GM18868 (cell line): ENCODE measurements around the gene SOST.
A peak's percentile ranks its signal among the peaks of the same experiment; 100 is the strongest.

Experiments used
- ATAC-seq: cut with Tn5 transposase; IDR thresholded peaks from one replicate; pipeline ENCODE4 v1.9.1; 2021; ENCODE audit warnings: mild to moderate bottlenecking, moderate library complexity; ENCODE audit not compliant: unreplicated experiment

Gene SOST

GRCh38 chr17:43745541-43745940 lies 13.1 kb downstream of the SOST start:
- no peak for ATAC-seq

- no peak for ATAC-seq
These were observed 17.0 kb downstream of the SOST start for GRCh38 chr17:43741636-43742035.

GRCh38 chr17:43740541-43740940 lies 18.1 kb downstream of the SOST start:
- ATAC-seq = no peak

GRCh38 chr17:43737722-43738121 lies 20.9 kb downstream of the SOST start:
- ATAC-seq = no peak

- no peak for ATAC-seq
These were observed 22.2 kb downstream of the SOST start for GRCh38 chr17:43736389-43736788.

- no peak for ATAC-seq
These were observed 24.2 kb downstream of the SOST start for GRCh38 chr17:43734376-43734775.

GRCh38 chr17:43733956-43734355 lies 24.6 kb downstream of the SOST start:
- ATAC-seq = no peak

GRCh38 chr17:43732958-43733357 lies 25.6 kb downstream of the SOST start:
- no peak for ATAC-seq

GRCh38 chr17:43728081-43728480 lies 30.5 kb downstream of the SOST start:
- no peak for ATAC-seq

- no peak for ATAC-seq
These were observed 34.8 kb downstream of the SOST start for GRCh38 chr17:43723697-43724359.

- ATAC-seq = no peak
These were observed 35.5 kb downstream of the SOST start for GRCh38 chr17:43722870-43723665.

- ATAC-seq = no peak
These were observed 36.3 kb downstream of the SOST start for GRCh38 chr17:43722269-43722619.

GRCh38 chr17:43721537-43722268 lies 36.9 kb downstream of the SOST start:
- ATAC-seq = no peak

- peak; percentile 73 for ATAC-seq
These were observed 38.1 kb downstream of the SOST start for GRCh38 chr17:43720311-43721060.

- no peak for ATAC-seq
These were observed 39.0 kb downstream of the SOST start for GRCh38 chr17:43719578-43719977.

GRCh38 chr17:43718544-43718943 lies 40.0 kb downstream of the SOST start:
- no peak for ATAC-seq

- ATAC-seq = no peak
These were observed 40.7 kb downstream of the SOST start for GRCh38 chr17:43717913-43718312.

- ATAC-seq = no peak
These were observed 44.0 kb downstream of the SOST start for GRCh38 chr17:43714465-43715149.

GRCh38 chr17:43713494-43714162 lies 45.0 kb downstream of the SOST start:
- no peak for ATAC-seq

- no peak for ATAC-seq
These were observed 46.2 kb downstream of the SOST start for GRCh38 chr17:43712397-43712796.
